Bronchial epithelial cell (primary cell): Measurements from ENCODE around the gene TMEM72. TPM values are rescaled to one million over a fixed set of nuclear protein-coding genes. Genes with fewer than 3 reads are reported as not detected.
A peak's percentile ranks its signal among the peaks of the same experiment; 100 is the strongest.

Experiments used
- DNase-seq: peaks from one replicate; pipeline ENCODE4 v3.0.0-alpha.2; 2010; ENCODE audit warnings: low read depth
- FAIRE-seq: peaks from 2 replicates; lab custom pipeline; 2011; peaks lifted over from hg19 to GRCh38; lab: Jason Lieb, UNC
- H3K27me3 ChIP-seq: 2 replicates; pipeline ENCODE4 v1.5.1; 2011; ENCODE audit warnings: low read length; ENCODE audit not compliant: control insufficient read depth, insufficient read depth
- H3K36me3 ChIP-seq: 2 replicates; pipeline ENCODE4 v1.5.1; 2011; ENCODE audit warnings: low read length; ENCODE audit not compliant: control insufficient read depth, insufficient read depth
- H3K4me3 ChIP-seq: 2 replicates; pipeline ENCODE4 v1.5.1; 2011; ENCODE audit warnings: mild to moderate bottlenecking, low read depth, low read length, control low read depth
- CTCF ChIP-seq: IDR thresholded peaks from 2 replicates; pipeline ENCODE4 v1.5.1; 2011; ENCODE audit warnings: mild to moderate bottlenecking, moderate library complexity, low read length, control low read depth, inconsistent platforms; ENCODE audit not compliant: insufficient read depth, severe bottlenecking
- total RNA-seq: library from RNA; depleted of rRNA; stranded (reverse); fragments of >200 nt; gene quantifications from 2 replicates; pipeline ENCODE4 v1.2.1, GENCODE V29; 2014

The TMEM72 gene
- total RNA-seq, 1 donor from 2014 or later, result not detected

GRCh38 chr10:44971935-44972757 is 61.0 kb downstream of the TMEM72 start:
- Histone ChIP-seq H3K36me3 (no peaks in the 10 kb centered on the region), H3K27me3 (no peaks in the 10 kb centered on the region), H3K4me3 (no peak overlapping the region)
- no peak for TF ChIP-seq CTCF
- DNase-seq (no peak), FAIRE-seq (no peak)

GRCh38 chr10:44972874-44973306 is 61.8 kb downstream of the TMEM72 start:
- no peak for DNase-seq
- no peak for TF ChIP-seq CTCF
- no peak overlapping the region for H3K4me3 ChIP-seq
- H3K27me3 ChIP-seq, result no peaks in the 10 kb centered on the region
- no peak for FAIRE-seq
- no peaks in the 10 kb centered on the region for H3K36me3 ChIP-seq

- DNase-seq, result no peak
- Histone ChIP-seq H3K36me3 (no peaks in the 10 kb centered on the region), H3K4me3 (no peak overlapping the region), H3K27me3 (no peaks in the 10 kb centered on the region)
- TF ChIP-seq CTCF, result no peak
- FAIRE-seq, result no peak
Measured at GRCh38 chr10:44973323-44974081, 62.4 kb downstream of the TMEM72 start.

GRCh38 chr10:44974082-44974627 is 63.0 kb downstream of the TMEM72 start:
- Histone ChIP-seq H3K27me3 (no peaks in the 10 kb centered on the region), H3K36me3 (no peaks in the 10 kb centered on the region), H3K4me3 (peak overlapping the region; percentile 50)
- DNase-seq (no peak), FAIRE-seq (no peak)
- no peak for TF ChIP-seq CTCF

GRCh38 chr10:44974628-44975430 is 63.7 kb downstream of the TMEM72 start:
- no peaks in the 10 kb centered on the region for H3K27me3 ChIP-seq
- H3K4me3 ChIP-seq, result peak overlapping the region; percentile 50
- peak; percentile 79 for TF ChIP-seq CTCF
- peak; percentile 17 for DNase-seq
- no peaks in the 10 kb centered on the region for H3K36me3 ChIP-seq
- FAIRE-seq, result no peak
